Caco-2 (cell line): Measurements from ENCODE around the gene MYO7A. TPM values are rescaled to one million over a fixed set of nuclear protein-coding genes. Genes with fewer than 3 reads are reported as not detected.

Experiments used
- BruUV-seq: library from RNA; stranded (reverse); fragments of 400-500 nt; replicated peaks from 2 replicates; lab custom pipeline; 2021; lab: Mats Ljungman, UMichigan
- CTCF ChIA-PET: fragments of 300-600 bp; sonication (Branson Sonifier 250); formaldehyde crosslinking; loops from one replicate; lab custom pipeline; 2022; ENCODE audit warnings: antibody characterized with exemption; lab: Charles Lee
- POLR2A ChIA-PET: fragments of 300-600 bp; sonication (Branson Sonifier 250); formaldehyde crosslinking; loops from one replicate; lab custom pipeline; 2022; ENCODE audit warnings: antibody characterized with exemption; lab: Charles Lee
- DNase-seq, 2 experiments: peaks; one replicate each; pipeline versions ENCODE4 v3.0.0 to v3.0.0-alpha.2; 2020 to 2022
- H3K27me3 ChIP-seq: replicated peaks from 2 replicates; pipeline ENCODE4 v1.6.0; 2011; ENCODE audit warnings: low read length; ENCODE audit not compliant: control insufficient read depth, insufficient read depth
- H3K36me3 ChIP-seq: 2 replicates; pipeline ENCODE4 v1.5.1; 2011; ENCODE audit warnings: low read length; ENCODE audit not compliant: control insufficient read depth, insufficient read depth
- H3K4me1 ChIP-seq: fragments of 250-450 bp; sonication (Bioruptor Pico); 2 replicates; pipeline ENCODE4 v1.5.1; 2020; ENCODE audit warnings: mild to moderate bottlenecking
- H3K4me3 ChIP-seq: 2 replicates; pipeline ENCODE4 v1.5.1; 2011; ENCODE audit warnings: low read depth, mild to moderate bottlenecking, control low read depth, low read length
- H3K9me3 ChIP-seq: fragments of 250-450 bp; sonication (Bioruptor Pico); 2 replicates; pipeline ENCODE4 v1.5.1; 2020; ENCODE audit warnings: mild to moderate bottlenecking, moderate library complexity
- H3K27ac Mint-ChIP-seq: one replicate; pipeline ENCODE4 v1.8.0; 2022; ENCODE audit warnings: mixed read lengths; ENCODE audit not compliant: unreplicated experiment
- H3K27me3 Mint-ChIP-seq: one replicate; pipeline ENCODE4 v1.8.0; 2022; ENCODE audit warnings: mixed read lengths; ENCODE audit not compliant: insufficient read depth, unreplicated experiment
- H3K36me3 Mint-ChIP-seq: one replicate; pipeline ENCODE4 v1.8.0; 2022; ENCODE audit warnings: mild to moderate bottlenecking, mixed read lengths; ENCODE audit not compliant: insufficient read depth, unreplicated experiment
- H3K4me1 Mint-ChIP-seq: one replicate; pipeline ENCODE4 v1.8.0; 2022; ENCODE audit warnings: low read depth, mixed read lengths; ENCODE audit not compliant: unreplicated experiment
- H3K4me3 Mint-ChIP-seq: one replicate; pipeline ENCODE4 v1.8.0; 2022; ENCODE audit warnings: mild to moderate bottlenecking, moderate library complexity, mixed read lengths; ENCODE audit not compliant: unreplicated experiment
- H3K9me3 Mint-ChIP-seq: one replicate; pipeline ENCODE4 v1.8.0; 2022; ENCODE audit warnings: mixed read lengths; ENCODE audit not compliant: unreplicated experiment
- intact Hi-C: fragments of 100-400 bp; cut with micrococcal nuclease; formaldehyde crosslinking; loops from one replicate; pipeline ENCODE4 v1.10.0; 2022; ENCODE audit not compliant: unreplicated experiment
- total RNA-seq: library from RNA; stranded (reverse); gene quantifications from 2 replicates; pipeline ENCODE4 v1.2.3, GENCODE V29; 2022
- TF ChIP-seq, protein P1 (sequence below), 2 experiments: fragments of 200-600 bp in 1 of 2; IDR thresholded peaks; 1 replicate in 1 of 2; 2 replicates in 1 of 2; pipeline versions ENCODE4 v1.5.1 to v1.8.0; 2011 to 2022; ENCODE audit warnings: antibody characterized with exemption in 1 of 2, control low read depth in 1 of 2, inconsistent platforms in 1 of 2, low read depth in 1 of 2, low read length in 1 of 2, mild to moderate bottlenecking in 1 of 2, moderate library complexity in 1 of 2; ENCODE audit not compliant: insufficient read depth in 1 of 2, severe bottlenecking in 1 of 2, unreplicated experiment in 1 of 2

The MYO7A gene
- total RNA-seq, 1 experiment from 2014 or later: 8.9 TPM

DNA sequence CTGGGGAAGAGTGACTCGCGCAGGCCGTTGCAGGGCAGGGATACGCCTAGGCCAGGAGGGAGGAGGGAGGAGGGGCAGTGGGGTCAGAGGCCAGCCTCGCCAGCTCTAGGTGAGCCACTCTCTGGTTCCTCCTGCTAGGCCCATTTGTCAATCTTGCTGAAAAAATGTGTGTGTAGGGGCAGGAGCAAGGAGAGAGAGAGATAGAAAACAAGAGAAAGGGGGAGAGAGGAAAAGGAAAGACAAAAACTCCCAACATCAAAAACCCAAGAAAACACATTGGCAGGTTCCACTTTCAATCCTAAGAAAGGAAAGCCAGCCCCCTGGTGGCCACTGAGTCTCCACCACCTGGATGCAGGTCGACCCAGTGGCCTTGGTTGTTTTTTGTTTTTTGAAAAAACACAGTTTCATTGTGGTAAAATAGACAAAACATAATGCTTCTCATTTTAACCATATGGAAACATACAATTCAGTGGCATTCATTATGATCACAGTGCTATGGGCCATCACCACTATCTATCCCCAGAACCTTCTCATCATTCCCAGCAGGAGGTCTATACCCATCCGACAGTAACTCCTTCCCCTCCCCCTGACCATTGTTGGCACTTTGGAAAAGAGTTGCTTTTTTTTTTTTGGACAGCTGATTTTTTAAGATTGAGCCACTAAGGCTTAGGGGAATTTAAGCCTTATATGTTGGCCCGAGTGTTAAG, 14.5 kb upstream of the MYO7A start:
- peak in 1 of 2 experiments; percentile 76 for DNase-seq
- Mint-ChIP-seq H3K36me3 (no peaks in the 10 kb centered on the region), H3K4me1 (peaks cover under 1% of the 10 kb centered on the region), H3K27ac (no peak overlapping the region), H3K27me3 (no peaks in the 10 kb centered on the region), H3K4me3 (no peak overlapping the region), H3K9me3 (no peaks in the 10 kb centered on the region)
- BruUV-seq: no TSS peak
- H3K27me3 ChIP-seq: no peaks in the 10 kb centered on the region
- ChIA-PET CTCF (interaction anchor here (0.6 to 1.5 kb wide), 7 partner anchors 14 to 1983 kb away, joined by 3 to 9 read pairs (median 5); no protein-coding TSS in a partner anchor), POLR2A (no interaction called here)
- no peaks in the 10 kb centered on the region for H3K36me3 ChIP-seq
- TF ChIP-seq, protein P1, sequence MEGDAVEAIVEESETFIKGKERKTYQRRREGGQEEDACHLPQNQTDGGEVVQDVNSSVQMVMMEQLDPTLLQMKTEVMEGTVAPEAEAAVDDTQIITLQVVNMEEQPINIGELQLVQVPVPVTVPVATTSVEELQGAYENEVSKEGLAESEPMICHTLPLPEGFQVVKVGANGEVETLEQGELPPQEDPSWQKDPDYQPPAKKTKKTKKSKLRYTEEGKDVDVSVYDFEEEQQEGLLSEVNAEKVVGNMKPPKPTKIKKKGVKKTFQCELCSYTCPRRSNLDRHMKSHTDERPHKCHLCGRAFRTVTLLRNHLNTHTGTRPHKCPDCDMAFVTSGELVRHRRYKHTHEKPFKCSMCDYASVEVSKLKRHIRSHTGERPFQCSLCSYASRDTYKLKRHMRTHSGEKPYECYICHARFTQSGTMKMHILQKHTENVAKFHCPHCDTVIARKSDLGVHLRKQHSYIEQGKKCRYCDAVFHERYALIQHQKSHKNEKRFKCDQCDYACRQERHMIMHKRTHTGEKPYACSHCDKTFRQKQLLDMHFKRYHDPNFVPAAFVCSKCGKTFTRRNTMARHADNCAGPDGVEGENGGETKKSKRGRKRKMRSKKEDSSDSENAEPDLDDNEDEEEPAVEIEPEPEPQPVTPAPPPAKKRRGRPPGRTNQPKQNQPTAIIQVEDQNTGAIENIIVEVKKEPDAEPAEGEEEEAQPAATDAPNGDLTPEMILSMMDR (IDR thresholded peaks at IDR 0.05; ENCODE audit: insufficient read depth in 1 of 2, low read depth in 1 of 2, low read length in 1 of 2, severe bottlenecking in 1 of 2, unreplicated experiment in 1 of 2): peak; percentile 96 to 98
- no peaks in the 10 kb centered on the region for H3K4me1 ChIP-seq
- H3K4me3 ChIP-seq: no peak overlapping the region
- H3K9me3 ChIP-seq: no peaks in the 10 kb centered on the region
- intact Hi-C loops: loop anchor here (1.0 kb wide), 1 partner anchor 66 kb away; no protein-coding TSS in a partner anchor

DNA sequence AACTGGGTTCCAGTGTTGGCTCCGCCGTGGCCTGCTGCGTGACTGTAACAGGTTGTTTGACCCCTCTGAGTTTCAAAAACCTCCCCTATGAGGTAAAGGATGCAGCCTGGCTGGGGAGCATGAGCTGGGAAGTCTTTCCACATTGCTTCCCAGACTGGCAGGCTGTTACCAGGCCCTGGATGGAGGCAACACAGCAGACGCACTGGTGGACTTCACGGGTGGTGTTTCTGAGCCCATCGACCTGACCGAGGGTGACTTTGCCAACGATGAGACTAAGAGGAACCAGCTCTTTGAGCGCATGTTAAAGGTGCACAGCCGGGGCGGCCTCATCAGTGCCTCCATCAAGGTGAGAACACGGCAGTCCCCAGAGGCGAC, 14.0 kb upstream of the MYO7A start:
- CTCF ChIA-PET: interaction anchor here (0.6 to 1.4 kb wide), 4 partner anchors 48 to 392 kb away, joined by 3 to 9 read pairs (median 4); partner anchors contain the start of gene CAPN5
- BruUV-seq: no TSS peak
- Mint-ChIP-seq H3K36me3 (no peaks in the 10 kb centered on the region), H3K4me3 (no peak overlapping the region), H3K4me1 (no peaks in the 10 kb centered on the region), H3K9me3 (no peaks in the 10 kb centered on the region), H3K27ac (no peak overlapping the region), H3K27me3 (no peaks in the 10 kb centered on the region)
- intact Hi-C loops: no loop called here
- no peaks in the 10 kb centered on the region for H3K4me1 ChIP-seq
- TF ChIP-seq, protein P1 (IDR thresholded peaks at IDR 0.05; ENCODE audit: insufficient read depth in 1 of 2, low read depth in 1 of 2, low read length in 1 of 2, severe bottlenecking in 1 of 2, unreplicated experiment in 1 of 2): no peak
- H3K9me3 ChIP-seq: no peaks in the 10 kb centered on the region
- no peaks in the 10 kb centered on the region for H3K27me3 ChIP-seq
- POLR2A ChIA-PET: no interaction called here
- H3K36me3 ChIP-seq: no peaks in the 10 kb centered on the region
- no peak overlapping the region for H3K4me3 ChIP-seq
- DNase-seq: no peak

DNA sequence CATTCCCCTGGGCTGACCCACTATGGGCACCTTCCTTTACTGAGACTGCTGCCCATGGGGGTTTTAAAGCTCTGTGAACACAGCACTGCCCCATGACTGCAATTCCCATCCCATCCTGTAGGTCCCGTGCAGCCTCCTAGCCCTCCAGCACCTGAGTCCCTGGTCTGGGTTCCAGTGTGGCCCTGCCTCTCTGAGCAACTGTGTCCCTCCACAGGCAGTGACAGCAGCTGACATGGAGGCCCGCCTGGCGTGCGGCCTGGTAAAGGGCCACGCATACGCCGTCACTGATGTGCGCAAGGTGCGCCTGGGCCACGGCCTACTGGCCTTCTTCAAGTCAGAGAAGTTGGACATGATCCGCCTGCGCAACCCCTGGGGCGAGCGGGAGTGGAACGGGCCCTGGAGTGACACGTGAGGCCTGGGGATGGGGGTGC, 12.8 kb upstream of the MYO7A start:
- DNase-seq: no peak
- H3K27ac Mint-ChIP-seq: no peak overlapping the region
- intact Hi-C loops: no loop called here
- Histone ChIP-seq H3K4me1 (no peaks in the 10 kb centered on the region), H3K9me3 (no peaks in the 10 kb centered on the region), H3K36me3 (no peaks in the 10 kb centered on the region), H3K27me3 (no peaks in the 10 kb centered on the region), H3K4me3 (no peak overlapping the region)
- H3K4me1 Mint-ChIP-seq: no peaks in the 10 kb centered on the region
- H3K9me3 Mint-ChIP-seq: no peaks in the 10 kb centered on the region
- no peaks in the 10 kb centered on the region for H3K27me3 Mint-ChIP-seq
- BruUV-seq: no TSS peak
- no peak overlapping the region for H3K4me3 Mint-ChIP-seq
- CTCF ChIA-PET: interaction anchor here (0.6 to 1.9 kb wide), 9 partner anchors 12 to 429 kb away, joined by 3 to 11 read pairs (median 3); partner anchors contain the start of genes CAPN5 and MYO7A
- POLR2A ChIA-PET: no interaction called here
- no peaks in the 10 kb centered on the region for H3K36me3 Mint-ChIP-seq
- TF ChIP-seq, protein P1 (IDR thresholded peaks at IDR 0.05; ENCODE audit: insufficient read depth in 1 of 2, low read depth in 1 of 2, low read length in 1 of 2, severe bottlenecking in 1 of 2, unreplicated experiment in 1 of 2): peak; percentile 30 to 58
